ENCODE results near the gene NVL. TPM values are rescaled to one million over a fixed set of nuclear protein-coding genes. Genes with fewer than 3 reads are reported as not detected.

Gene NVL
- total and polyA plus RNA-seq, 2 of the 4 experiments (the other 2 are of a cell fraction) = 16.5 to 18.4 TPM

- no CpG with 5 or more reads among the region's 3 CpGs for WGBS, 2 experiments (ENCODE audit: extremely low coverage in 2 of 2, insufficient read length in 1 of 2)
Observed at GRCh38 chr1:224238756-224239155, 91.2 kb downstream of the NVL start.

More at GRCh38 chr1:224238756-224239155, 91.2 kb downstream of the NVL start:
- Histone ChIP-seq H3K9me1 (ENCODE audit: insufficient read depth, low read length) (no peaks in the 10 kb centered on the region), H3K4me1 (ENCODE audit: control insufficient read depth, insufficient read depth, low read length) (no peaks in the 10 kb centered on the region), H4K20me1 (ENCODE audit: insufficient read depth, low read length) (no peaks in the 10 kb centered on the region), H2BK20ac (ENCODE audit: low read depth, low read length) (no peak overlapping the region), H4K5ac (ENCODE audit: low read depth, low read length) (no peak overlapping the region), H3K4ac (ENCODE audit: low read depth, low read length) (no peak overlapping the region), H2AK5ac (ENCODE audit: low read depth, low read length) (no peak overlapping the region), H3K18ac (ENCODE audit: low read depth, low read length) (no peak overlapping the region), H3K27me3 (ENCODE audit: control insufficient read depth, insufficient read depth, low read length) (no peaks in the 10 kb centered on the region), H2AK9ac (replicated peaks; ENCODE audit: low read depth, low read length, poor library complexity) (no peak overlapping the region), H2BK15ac (ENCODE audit: low read depth, low read length) (no peak overlapping the region), H4K8ac (ENCODE audit: low read depth in 2 of 2, low read length in 2 of 2) (no peak overlapping the region), H2BK120ac (ENCODE audit: low read depth, low read length) (no peak overlapping the region), H3K56ac (ENCODE audit: extremely low read depth, insufficient read depth, low read length) (no peak overlapping the region), H3K23ac (ENCODE audit: low read depth, low read length) (no peak overlapping the region), H3K9ac (ENCODE audit: low read depth, low read length) (no peak overlapping the region), H2BK5ac (ENCODE audit: low read depth, low read length, poor library complexity, severe bottlenecking) (no peak overlapping the region), H2AFZ (replicated peaks; ENCODE audit: low read length, poor library complexity) (no peak overlapping the region), H3K4me2 (ENCODE audit: low read depth, low read length) (no peak overlapping the region), H3K36me3 (ENCODE audit: control insufficient read depth, insufficient read depth, low read length) (peaks cover 2% of the 10 kb centered on the region), H3K14ac (replicated peaks; ENCODE audit: low read depth, low read length) (no peak overlapping the region), H4K91ac (ENCODE audit: insufficient read depth, low read depth, low read length) (no peak overlapping the region), H3K79me1 (ENCODE audit: low read depth in 1 of 2, low read length in 2 of 2) (no peaks in the 10 kb centered on the region; a peak in 2 of 4 replicates), H3K9me3 (ENCODE audit: control insufficient read depth, insufficient read depth, low read length) (no peaks in the 10 kb centered on the region), H3K27ac (ENCODE audit: insufficient read depth, low read length) (no peak overlapping the region), H3K4me3 (ENCODE audit: insufficient read depth, low read depth, low read length) (no peak overlapping the region)
- no TSS peak for BruUV-seq (replicated peaks)
- ChIA-PET CTCF (no interaction called here), POLR2A (ENCODE audit: unreplicated experiment) (no interaction called here)
- in situ Hi-C loops (cut with MboI; ENCODE audit: low sequenced_read_pairs) (no loop called here), dilution Hi-C loops (cut with HindIII; ENCODE audit: low sequenced_read_pairs, unreplicated experiment) (no loop called here), intact Hi-C loops (cut with micrococcal nuclease) (no loop called here)
- no peak for TF ChIP-seq CEBPB (IDR thresholded peaks at IDR 0.05; ENCODE audit: low read depth, low read length)
- no peak for TF ChIP-seq RCOR1 (IDR thresholded peaks at IDR 0.05; ENCODE audit: insufficient replicate concordance, low read length)
- no peak for TF ChIP-seq CHD1 (IDR thresholded peaks at IDR 0.05; ENCODE audit: low read depth, low read length)
- no peak for TF ChIP-seq RFX5 (IDR thresholded peaks at IDR 0.05; ENCODE audit: low read depth, low read length)
- no peak for TF ChIP-seq ELK1 (IDR thresholded peaks at IDR 0.05; ENCODE audit: borderline replicate concordance, low read depth, low read length)
- no peak for TF ChIP-seq BHLHE40 (IDR thresholded peaks at IDR 0.05; ENCODE audit: low read depth, low read length)
- TF ChIP-seq MXI1 (IDR thresholded peaks at IDR 0.05; ENCODE audit: borderline replicate concordance, low read depth, low read length) = no peak
- TF ChIP-seq SMC3 (IDR thresholded peaks at IDR 0.05; ENCODE audit: low read depth, low read length) = no peak
- TF ChIP-seq, protein P1, sequence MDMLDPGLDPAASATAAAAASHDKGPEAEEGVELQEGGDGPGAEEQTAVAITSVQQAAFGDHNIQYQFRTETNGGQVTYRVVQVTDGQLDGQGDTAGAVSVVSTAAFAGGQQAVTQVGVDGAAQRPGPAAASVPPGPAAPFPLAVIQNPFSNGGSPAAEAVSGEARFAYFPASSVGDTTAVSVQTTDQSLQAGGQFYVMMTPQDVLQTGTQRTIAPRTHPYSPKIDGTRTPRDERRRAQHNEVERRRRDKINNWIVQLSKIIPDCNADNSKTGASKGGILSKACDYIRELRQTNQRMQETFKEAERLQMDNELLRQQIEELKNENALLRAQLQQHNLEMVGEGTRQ (IDR thresholded peaks at IDR 0.05; ENCODE audit: low read depth, low read length) = no peak
- TF ChIP-seq, protein P2, sequence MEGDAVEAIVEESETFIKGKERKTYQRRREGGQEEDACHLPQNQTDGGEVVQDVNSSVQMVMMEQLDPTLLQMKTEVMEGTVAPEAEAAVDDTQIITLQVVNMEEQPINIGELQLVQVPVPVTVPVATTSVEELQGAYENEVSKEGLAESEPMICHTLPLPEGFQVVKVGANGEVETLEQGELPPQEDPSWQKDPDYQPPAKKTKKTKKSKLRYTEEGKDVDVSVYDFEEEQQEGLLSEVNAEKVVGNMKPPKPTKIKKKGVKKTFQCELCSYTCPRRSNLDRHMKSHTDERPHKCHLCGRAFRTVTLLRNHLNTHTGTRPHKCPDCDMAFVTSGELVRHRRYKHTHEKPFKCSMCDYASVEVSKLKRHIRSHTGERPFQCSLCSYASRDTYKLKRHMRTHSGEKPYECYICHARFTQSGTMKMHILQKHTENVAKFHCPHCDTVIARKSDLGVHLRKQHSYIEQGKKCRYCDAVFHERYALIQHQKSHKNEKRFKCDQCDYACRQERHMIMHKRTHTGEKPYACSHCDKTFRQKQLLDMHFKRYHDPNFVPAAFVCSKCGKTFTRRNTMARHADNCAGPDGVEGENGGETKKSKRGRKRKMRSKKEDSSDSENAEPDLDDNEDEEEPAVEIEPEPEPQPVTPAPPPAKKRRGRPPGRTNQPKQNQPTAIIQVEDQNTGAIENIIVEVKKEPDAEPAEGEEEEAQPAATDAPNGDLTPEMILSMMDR (conservative IDR thresholded peaks at IDR 0.05; ENCODE audit: low read depth, low read length) = no peak
- no peak for TF ChIP-seq MAZ (IDR thresholded peaks at IDR 0.05; ENCODE audit: borderline replicate concordance, low read depth, low read length)
- no peak for ATAC-seq (ENCODE audit: low read depth)
- no peak for DNase-seq

Data from IMR-90 (cell line).